HL-60 (cell line): ENCODE data around the gene GAL3ST1.

Experiments used
- GABPA ChIP-seq: IDR thresholded peaks from 2 replicates; pipeline ENCODE4 v1.6.1; 2012; ENCODE audit warnings: low read depth
- POLR2AphosphoS5 ChIP-seq: IDR thresholded peaks from 2 replicates; pipeline ENCODE4 v1.6.1; 2012; ENCODE audit warnings: low read depth
- TF ChIP-seq, protein P1 (sequence below): IDR thresholded peaks from one replicate; pipeline ENCODE4 v1.5.1; 2011; ENCODE audit warnings: low read length, control low read depth, inconsistent platforms; ENCODE audit not compliant: insufficient read depth
- TF ChIP-seq, protein P2 (sequence below): IDR thresholded peaks from 2 replicates; pipeline ENCODE4 v1.6.1; 2012; ENCODE audit warnings: low read depth; ENCODE audit not compliant: insufficient replicate concordance

DNA sequence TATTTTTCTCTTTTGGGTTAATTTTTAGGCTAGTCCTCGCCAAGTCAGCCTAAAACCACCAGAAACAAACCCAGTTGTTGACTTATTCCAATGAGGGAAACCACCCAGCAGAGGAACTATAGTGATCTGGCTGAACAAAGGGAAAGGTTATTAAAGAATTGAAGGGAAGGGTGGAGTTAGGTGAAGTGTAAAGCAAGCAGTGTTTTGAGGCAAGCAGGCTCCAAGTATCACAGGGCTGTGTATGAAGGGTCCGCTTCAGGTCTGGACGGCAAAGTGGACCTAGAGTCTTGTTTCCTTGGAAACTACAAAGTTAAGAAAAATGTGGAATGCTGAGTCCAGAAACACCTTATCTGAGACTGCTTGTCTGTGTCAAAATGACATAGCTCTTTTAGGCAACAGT, 29.3 kb upstream of the GAL3ST1 start:
- TF ChIP-seq, protein P1, sequence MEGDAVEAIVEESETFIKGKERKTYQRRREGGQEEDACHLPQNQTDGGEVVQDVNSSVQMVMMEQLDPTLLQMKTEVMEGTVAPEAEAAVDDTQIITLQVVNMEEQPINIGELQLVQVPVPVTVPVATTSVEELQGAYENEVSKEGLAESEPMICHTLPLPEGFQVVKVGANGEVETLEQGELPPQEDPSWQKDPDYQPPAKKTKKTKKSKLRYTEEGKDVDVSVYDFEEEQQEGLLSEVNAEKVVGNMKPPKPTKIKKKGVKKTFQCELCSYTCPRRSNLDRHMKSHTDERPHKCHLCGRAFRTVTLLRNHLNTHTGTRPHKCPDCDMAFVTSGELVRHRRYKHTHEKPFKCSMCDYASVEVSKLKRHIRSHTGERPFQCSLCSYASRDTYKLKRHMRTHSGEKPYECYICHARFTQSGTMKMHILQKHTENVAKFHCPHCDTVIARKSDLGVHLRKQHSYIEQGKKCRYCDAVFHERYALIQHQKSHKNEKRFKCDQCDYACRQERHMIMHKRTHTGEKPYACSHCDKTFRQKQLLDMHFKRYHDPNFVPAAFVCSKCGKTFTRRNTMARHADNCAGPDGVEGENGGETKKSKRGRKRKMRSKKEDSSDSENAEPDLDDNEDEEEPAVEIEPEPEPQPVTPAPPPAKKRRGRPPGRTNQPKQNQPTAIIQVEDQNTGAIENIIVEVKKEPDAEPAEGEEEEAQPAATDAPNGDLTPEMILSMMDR: no peak
- no peak for TF ChIP-seq GABPA
- TF ChIP-seq, protein P2, sequence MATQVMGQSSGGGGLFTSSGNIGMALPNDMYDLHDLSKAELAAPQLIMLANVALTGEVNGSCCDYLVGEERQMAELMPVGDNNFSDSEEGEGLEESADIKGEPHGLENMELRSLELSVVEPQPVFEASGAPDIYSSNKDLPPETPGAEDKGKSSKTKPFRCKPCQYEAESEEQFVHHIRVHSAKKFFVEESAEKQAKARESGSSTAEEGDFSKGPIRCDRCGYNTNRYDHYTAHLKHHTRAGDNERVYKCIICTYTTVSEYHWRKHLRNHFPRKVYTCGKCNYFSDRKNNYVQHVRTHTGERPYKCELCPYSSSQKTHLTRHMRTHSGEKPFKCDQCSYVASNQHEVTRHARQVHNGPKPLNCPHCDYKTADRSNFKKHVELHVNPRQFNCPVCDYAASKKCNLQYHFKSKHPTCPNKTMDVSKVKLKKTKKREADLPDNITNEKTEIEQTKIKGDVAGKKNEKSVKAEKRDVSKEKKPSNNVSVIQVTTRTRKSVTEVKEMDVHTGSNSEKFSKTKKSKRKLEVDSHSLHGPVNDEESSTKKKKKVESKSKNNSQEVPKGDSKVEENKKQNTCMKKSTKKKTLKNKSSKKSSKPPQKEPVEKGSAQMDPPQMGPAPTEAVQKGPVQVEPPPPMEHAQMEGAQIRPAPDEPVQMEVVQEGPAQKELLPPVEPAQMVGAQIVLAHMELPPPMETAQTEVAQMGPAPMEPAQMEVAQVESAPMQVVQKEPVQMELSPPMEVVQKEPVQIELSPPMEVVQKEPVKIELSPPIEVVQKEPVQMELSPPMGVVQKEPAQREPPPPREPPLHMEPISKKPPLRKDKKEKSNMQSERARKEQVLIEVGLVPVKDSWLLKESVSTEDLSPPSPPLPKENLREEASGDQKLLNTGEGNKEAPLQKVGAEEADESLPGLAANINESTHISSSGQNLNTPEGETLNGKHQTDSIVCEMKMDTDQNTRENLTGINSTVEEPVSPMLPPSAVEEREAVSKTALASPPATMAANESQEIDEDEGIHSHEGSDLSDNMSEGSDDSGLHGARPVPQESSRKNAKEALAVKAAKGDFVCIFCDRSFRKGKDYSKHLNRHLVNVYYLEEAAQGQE: no peak
- TF ChIP-seq POLR2AphosphoS5: no peak
